Large intestine (tissue), 3 donors: ENCODE measurements around the gene JUND. TPM values are rescaled to one million over a fixed set of nuclear protein-coding genes. Genes with fewer than 3 reads are reported as not detected.

Source experiments
- DNase-seq, 2 donors: peaks; one replicate each; pipeline versions ENCODE4 v3.0.0 to v3.0.0-alpha.2; 2013
- H3K27ac ChIP-seq: one replicate; pipeline ENCODE4 v1.5.1; 2013; ENCODE audit warnings: low read length
- H3K27me3 ChIP-seq: 2 replicates; pipeline ENCODE4 v1.6.1; 2013; ENCODE audit warnings: low read length; ENCODE audit not compliant: control insufficient read depth, insufficient read depth
- H3K36me3 ChIP-seq: 2 replicates; pipeline ENCODE4 v1.6.1; 2013; ENCODE audit warnings: low read length; ENCODE audit not compliant: control insufficient read depth, insufficient read depth
- H3K4me1 ChIP-seq: one replicate; pipeline ENCODE4 v1.6.1; 2013; ENCODE audit warnings: low read length; ENCODE audit not compliant: control insufficient read depth, insufficient read depth
- H3K4me3 ChIP-seq: one replicate; pipeline ENCODE4 v1.5.1; 2013; ENCODE audit warnings: low read length
- H3K9me3 ChIP-seq: one replicate; pipeline ENCODE4 v1.6.1; 2013; ENCODE audit warnings: mild to moderate bottlenecking, low read depth, low read length, moderate library complexity; ENCODE audit not compliant: control insufficient read depth
- WGBS: methylation state at CpG from one replicate; pipeline ENCODE4 v1.1.5; 2013; ENCODE audit warnings: low lambda C conversion rate; ENCODE audit not compliant: insufficient coverage; 5-methylcytosine and 5-hydroxymethylcytosine counted together
- polyA plus RNA-seq: library from polyadenylated mRNA; unstranded; fragments of 120-200 nt; gene quantifications from one replicate; pipeline ENCODE4 v1.2.1, GENCODE V29; 2013

The JUND gene
- polyA plus RNA-seq, 1 donor = 163 TPM

GRCh38 chr19:18261474-18261873, 19.9 kb downstream of the JUND start:
- H3K4me1 ChIP-seq = no peaks in the 10 kb centered on the region
- no peak overlapping the region for H3K27ac ChIP-seq
- peaks cover 30% of the 10 kb centered on the region for H3K36me3 ChIP-seq
- WGBS = no CpG with 5 or more reads among the region's 2 CpGs
- DNase-seq = no peak
- H3K27me3 ChIP-seq = no peaks in the 10 kb centered on the region
- H3K9me3 ChIP-seq = no peaks in the 10 kb centered on the region
- H3K4me3 ChIP-seq = no peak overlapping the region

GRCh38 chr19:18259893-18260292, 21.5 kb downstream of the JUND start:
- Histone ChIP-seq H3K4me3 (no peak overlapping the region), H3K27me3 (no peaks in the 10 kb centered on the region), H3K9me3 (no peaks in the 10 kb centered on the region), H3K4me1 (peaks cover 4% of the 10 kb centered on the region), H3K27ac (no peak overlapping the region), H3K36me3 (peaks cover 14% of the 10 kb centered on the region)
- DNase-seq = no peak
- no CpG with 5 or more reads among the region's 4 CpGs for WGBS

GRCh38 chr19:18257503-18258470, 23.6 kb downstream of the JUND start:
- H3K4me1 ChIP-seq = peaks cover 15% of the 10 kb centered on the region
- no CpG with 5 or more reads among the region's 55 CpGs for WGBS

GRCh38 chr19:18254546-18255503, 26.6 kb downstream of the JUND start:
- WGBS = no CpG with 5 or more reads among the region's 24 CpGs
- DNase-seq = peak; percentile 58 to 66

More at GRCh38 chr19:18257503-18258470, 23.6 kb downstream of the JUND start:
- Histone ChIP-seq H3K9me3 (no peaks in the 10 kb centered on the region), H3K36me3 (peaks cover 6% of the 10 kb centered on the region), H3K27me3 (no peaks in the 10 kb centered on the region), H3K27ac (no peak overlapping the region), H3K4me3 (no peak overlapping the region)
- DNase-seq = peak in 1 of 2 donors; percentile 1

GRCh38 chr19:18253716-18254115, 27.7 kb downstream of the JUND start:
- no peak overlapping the region for H3K4me3 ChIP-seq
- peak; percentile 80 to 83 for DNase-seq
- WGBS = no CpG with 5 or more reads among the region's 5 CpGs
- H3K27ac ChIP-seq = no peak overlapping the region
- H3K27me3 ChIP-seq = no peaks in the 10 kb centered on the region
- peaks cover 15% of the 10 kb centered on the region for H3K4me1 ChIP-seq
- peaks cover 5% of the 10 kb centered on the region for H3K9me3 ChIP-seq
- H3K36me3 ChIP-seq = peaks cover 6% of the 10 kb centered on the region

More at GRCh38 chr19:18254546-18255503, 26.6 kb downstream of the JUND start:
- Histone ChIP-seq H3K36me3 (peaks cover 6% of the 10 kb centered on the region), H3K9me3 (peaks cover 5% of the 10 kb centered on the region), H3K27me3 (no peaks in the 10 kb centered on the region), H3K27ac (no peak overlapping the region), H3K4me3 (no peak overlapping the region), H3K4me1 (peaks cover 15% of the 10 kb centered on the region)

- H3K27ac ChIP-seq = no peak overlapping the region
- peaks cover 4% of the 10 kb centered on the region for H3K36me3 ChIP-seq
- H3K27me3 ChIP-seq = no peaks in the 10 kb centered on the region
- H3K4me1 ChIP-seq = peaks cover 15% of the 10 kb centered on the region
- no peak for DNase-seq
- no peak overlapping the region for H3K4me3 ChIP-seq
- no CpG with 5 or more reads among the region's 4 CpGs for WGBS
- H3K9me3 ChIP-seq = peaks cover 5% of the 10 kb centered on the region
Observed at GRCh38 chr19:18253130-18253529, 28.3 kb downstream of the JUND start.

- Histone ChIP-seq H3K27me3 (no peaks in the 10 kb centered on the region), H3K4me1 (peaks cover 15% of the 10 kb centered on the region), H3K36me3 (peaks cover 4% of the 10 kb centered on the region), H3K4me3 (no peak overlapping the region), H3K27ac (no peak overlapping the region), H3K9me3 (peaks cover 5% of the 10 kb centered on the region)
- no peak for DNase-seq
- no CpG with 5 or more reads among the region's 7 CpGs for WGBS
Observed at GRCh38 chr19:18252370-18252717, 29.1 kb downstream of the JUND start.

- peak; percentile 51 to 54 for DNase-seq
- Histone ChIP-seq H3K4me3 (no peak overlapping the region), H3K27ac (no peak overlapping the region), H3K9me3 (peaks cover 5% of the 10 kb centered on the region), H3K36me3 (no peaks in the 10 kb centered on the region), H3K4me1 (peaks cover 15% of the 10 kb centered on the region), H3K27me3 (no peaks in the 10 kb centered on the region)
- no CpG with 5 or more reads among the region's 23 CpGs for WGBS
Observed at GRCh38 chr19:18251587-18252369, 29.6 kb downstream of the JUND start.

- Histone ChIP-seq H3K27ac (no peak overlapping the region), H3K9me3 (peaks cover 5% of the 10 kb centered on the region), H3K4me1 (peaks cover 11% of the 10 kb centered on the region), H3K27me3 (no peaks in the 10 kb centered on the region), H3K4me3 (no peak overlapping the region), H3K36me3 (no peaks in the 10 kb centered on the region)
- DNase-seq = no peak
- WGBS = no CpG with 5 or more reads among the region's 5 CpGs
Observed at GRCh38 chr19:18249834-18250233, 31.6 kb downstream of the JUND start.
